LoVo (cell line): ENCODE data around the gene LAMB2.

Experiments
- DNase-seq: peaks from one replicate; pipeline ENCODE4 v3.0.0-alpha.2; 2016; ENCODE audit warnings: low spot score

LAMB2 gene

GRCh38 chr3:49132437-49133225 is at the start of gene LAMB2:
TSS of gene LAMB2 (minus strand) at chr3:49133050. CDS start at chr3:49132867, 183 bp downstream.
- peak; percentile 76 for DNase-seq

- no peak for DNase-seq
These were observed 48.5 kb upstream of the LAMB2 start for GRCh38 chr3:49181351-49181750.

- DNase-seq, result no peak
These were observed 47.3 kb upstream of the LAMB2 start for GRCh38 chr3:49180116-49180515.

- DNase-seq, result no peak
These were observed 44.2 kb upstream of the LAMB2 start for GRCh38 chr3:49177073-49177472.

GRCh38 chr3:49175530-49175929 is 42.7 kb upstream of the LAMB2 start:
- DNase-seq, result no peak

- DNase-seq, result no peak
These were observed 41.6 kb upstream of the LAMB2 start for GRCh38 chr3:49174397-49174985.

GRCh38 chr3:49173792-49174170 is 40.9 kb upstream of the LAMB2 start:
- no peak for DNase-seq

GRCh38 chr3:49173116-49173791 is 40.4 kb upstream of the LAMB2 start:
- no peak for DNase-seq

- no peak for DNase-seq
These were observed 39.7 kb upstream of the LAMB2 start for GRCh38 chr3:49172551-49173041.

GRCh38 chr3:49171775-49172500 is 39.1 kb upstream of the LAMB2 start:
- DNase-seq, result no peak

- DNase-seq, result peak; percentile 79
These were observed 38.4 kb upstream of the LAMB2 start, which contains the start of gene KLHDC8B for GRCh38 chr3:49171119-49171774. TSS of gene KLHDC8B (plus strand) at chr3:49171598. CDS start at chr3:49172770, 1,172 bp downstream.

GRCh38 chr3:49170744-49171118 is 37.9 kb upstream of the LAMB2 start:
- no peak for DNase-seq

- no peak for DNase-seq
These were observed 34.1 kb upstream of the LAMB2 start for GRCh38 chr3:49166752-49167556.

GRCh38 chr3:49165771-49166751 is 33.2 kb upstream of the LAMB2 start, which contains the start of gene CCDC71:
TSS of gene CCDC71 (minus strand) at chr3:49166331. CDS start at chr3:49164208, 2,123 bp downstream.
- DNase-seq, result peak; percentile 80

- DNase-seq, result no peak
These were observed 32.3 kb upstream of the LAMB2 start for GRCh38 chr3:49164983-49165720.

GRCh38 chr3:49163609-49164008 is 30.8 kb upstream of the LAMB2 start:
- no peak for DNase-seq

- DNase-seq, result no peak
These were observed 30.0 kb upstream of the LAMB2 start for GRCh38 chr3:49162751-49163419.
